Panc1 (cell line): ENCODE results near the gene CRYAA.

ENCODE experiments used
- POLR2AphosphoS5 ChIP-seq: IDR thresholded peaks from 2 replicates; pipeline ENCODE4 v1.6.1; 2012; ENCODE audit warnings: mild to moderate bottlenecking, low read depth, low read length, moderate library complexity
- SIN3A ChIP-seq: IDR thresholded peaks from 2 replicates; pipeline ENCODE4 v1.6.1; 2012; ENCODE audit warnings: low read depth, mild to moderate bottlenecking, low read length, moderate library complexity, borderline replicate concordance; ENCODE audit not compliant: insufficient read depth
- TCF7L2 ChIP-seq: IDR thresholded peaks from 2 replicates; pipeline ENCODE4 v1.6.1; 2011; ENCODE audit warnings: mild to moderate bottlenecking, low read depth, low read length, inconsistent platforms
- TF ChIP-seq, protein P1 (sequence below): fragments of 450-650 bp; IDR thresholded peaks from 2 replicates; pipeline ENCODE4 v1.5.1; 2017; ENCODE audit warnings: mild to moderate bottlenecking
- TF ChIP-seq, protein P2 (sequence below), 2 experiments: IDR thresholded peaks; 2 replicates each; pipeline ENCODE4 v1.6.1; 2011 to 2012; ENCODE audit warnings: low read depth in 2 of 2, control low read depth in 1 of 2, low read length in 1 of 2, mild to moderate bottlenecking in 1 of 2, moderate library complexity in 1 of 2; ENCODE audit not compliant: insufficient read depth in 1 of 2

DNA sequence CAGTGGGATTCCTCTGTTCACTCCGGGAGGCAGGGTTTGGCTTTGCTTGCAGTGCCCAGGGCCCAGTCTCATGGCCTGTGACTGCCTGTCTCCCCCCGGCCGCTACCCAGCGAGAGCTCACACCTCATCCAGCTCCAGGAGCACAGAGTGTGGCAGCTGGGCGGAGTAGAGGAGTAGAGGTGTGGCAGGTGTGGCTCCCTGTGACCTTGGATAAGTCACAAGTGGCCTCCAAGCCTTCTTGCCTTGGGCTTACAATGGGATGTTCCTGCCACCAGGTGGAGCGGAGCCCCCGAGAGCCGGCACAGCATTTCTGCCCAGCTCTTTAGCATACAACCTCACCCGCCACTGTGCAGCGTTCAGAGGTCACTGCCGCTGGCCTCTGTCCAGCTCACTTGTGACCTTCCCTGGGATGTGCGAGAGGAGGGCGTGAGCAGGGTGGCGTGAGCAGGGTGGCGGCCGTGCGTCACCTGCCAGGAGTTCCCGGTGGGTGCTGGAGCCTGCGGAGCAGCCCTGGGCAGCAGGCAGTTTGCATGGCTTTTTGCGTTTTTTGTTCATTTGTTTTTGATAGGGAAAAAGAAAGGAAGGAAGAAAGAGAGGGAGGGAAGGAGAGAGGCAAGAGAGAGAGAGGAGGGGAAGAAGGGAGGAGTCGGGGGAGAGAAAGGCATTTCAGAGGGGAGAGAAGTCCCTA is 42.4 kb downstream of the CRYAA start:
- TF ChIP-seq, protein P1, sequence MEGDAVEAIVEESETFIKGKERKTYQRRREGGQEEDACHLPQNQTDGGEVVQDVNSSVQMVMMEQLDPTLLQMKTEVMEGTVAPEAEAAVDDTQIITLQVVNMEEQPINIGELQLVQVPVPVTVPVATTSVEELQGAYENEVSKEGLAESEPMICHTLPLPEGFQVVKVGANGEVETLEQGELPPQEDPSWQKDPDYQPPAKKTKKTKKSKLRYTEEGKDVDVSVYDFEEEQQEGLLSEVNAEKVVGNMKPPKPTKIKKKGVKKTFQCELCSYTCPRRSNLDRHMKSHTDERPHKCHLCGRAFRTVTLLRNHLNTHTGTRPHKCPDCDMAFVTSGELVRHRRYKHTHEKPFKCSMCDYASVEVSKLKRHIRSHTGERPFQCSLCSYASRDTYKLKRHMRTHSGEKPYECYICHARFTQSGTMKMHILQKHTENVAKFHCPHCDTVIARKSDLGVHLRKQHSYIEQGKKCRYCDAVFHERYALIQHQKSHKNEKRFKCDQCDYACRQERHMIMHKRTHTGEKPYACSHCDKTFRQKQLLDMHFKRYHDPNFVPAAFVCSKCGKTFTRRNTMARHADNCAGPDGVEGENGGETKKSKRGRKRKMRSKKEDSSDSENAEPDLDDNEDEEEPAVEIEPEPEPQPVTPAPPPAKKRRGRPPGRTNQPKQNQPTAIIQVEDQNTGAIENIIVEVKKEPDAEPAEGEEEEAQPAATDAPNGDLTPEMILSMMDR, result no peak
- TF ChIP-seq SIN3A (no peak), TCF7L2 (no peak), POLR2AphosphoS5 (no peak)
- TF ChIP-seq, protein P2, sequence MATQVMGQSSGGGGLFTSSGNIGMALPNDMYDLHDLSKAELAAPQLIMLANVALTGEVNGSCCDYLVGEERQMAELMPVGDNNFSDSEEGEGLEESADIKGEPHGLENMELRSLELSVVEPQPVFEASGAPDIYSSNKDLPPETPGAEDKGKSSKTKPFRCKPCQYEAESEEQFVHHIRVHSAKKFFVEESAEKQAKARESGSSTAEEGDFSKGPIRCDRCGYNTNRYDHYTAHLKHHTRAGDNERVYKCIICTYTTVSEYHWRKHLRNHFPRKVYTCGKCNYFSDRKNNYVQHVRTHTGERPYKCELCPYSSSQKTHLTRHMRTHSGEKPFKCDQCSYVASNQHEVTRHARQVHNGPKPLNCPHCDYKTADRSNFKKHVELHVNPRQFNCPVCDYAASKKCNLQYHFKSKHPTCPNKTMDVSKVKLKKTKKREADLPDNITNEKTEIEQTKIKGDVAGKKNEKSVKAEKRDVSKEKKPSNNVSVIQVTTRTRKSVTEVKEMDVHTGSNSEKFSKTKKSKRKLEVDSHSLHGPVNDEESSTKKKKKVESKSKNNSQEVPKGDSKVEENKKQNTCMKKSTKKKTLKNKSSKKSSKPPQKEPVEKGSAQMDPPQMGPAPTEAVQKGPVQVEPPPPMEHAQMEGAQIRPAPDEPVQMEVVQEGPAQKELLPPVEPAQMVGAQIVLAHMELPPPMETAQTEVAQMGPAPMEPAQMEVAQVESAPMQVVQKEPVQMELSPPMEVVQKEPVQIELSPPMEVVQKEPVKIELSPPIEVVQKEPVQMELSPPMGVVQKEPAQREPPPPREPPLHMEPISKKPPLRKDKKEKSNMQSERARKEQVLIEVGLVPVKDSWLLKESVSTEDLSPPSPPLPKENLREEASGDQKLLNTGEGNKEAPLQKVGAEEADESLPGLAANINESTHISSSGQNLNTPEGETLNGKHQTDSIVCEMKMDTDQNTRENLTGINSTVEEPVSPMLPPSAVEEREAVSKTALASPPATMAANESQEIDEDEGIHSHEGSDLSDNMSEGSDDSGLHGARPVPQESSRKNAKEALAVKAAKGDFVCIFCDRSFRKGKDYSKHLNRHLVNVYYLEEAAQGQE (IDR thresholded peaks at IDR 0.05; ENCODE audit: insufficient read depth in 1 of 2, low read depth in 2 of 2, low read length in 1 of 2), result no peak
